ENCODE data around the gene LRRC4C.

Gene LRRC4C

DNA sequence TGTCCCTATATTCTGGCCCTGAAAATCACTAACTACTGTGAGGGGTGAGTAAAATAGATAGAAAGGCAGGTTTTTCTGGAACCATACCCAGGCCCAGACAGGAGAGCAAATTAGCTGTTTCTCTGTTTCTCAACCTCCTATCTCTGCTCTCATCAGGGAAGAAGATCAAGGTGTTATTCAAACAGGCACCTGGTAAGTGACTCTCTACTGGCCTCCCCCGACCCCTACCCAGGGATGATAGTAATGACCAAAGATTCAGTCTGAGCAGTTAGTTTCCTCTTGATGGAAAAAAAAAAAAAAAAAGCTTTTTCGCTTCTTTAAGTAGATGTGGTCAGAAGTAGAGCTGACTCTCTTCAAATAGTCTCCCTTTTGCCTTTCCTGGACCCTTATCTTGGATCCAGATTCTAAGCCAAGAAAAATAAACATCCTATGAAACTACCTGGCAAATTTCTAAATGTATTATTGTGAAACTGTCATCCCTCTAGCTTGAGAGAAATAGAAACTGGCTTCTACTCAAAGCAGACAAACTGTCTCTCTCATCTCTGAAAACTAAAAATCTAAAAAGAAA lies 9.9 kb downstream of the LRRC4C start:
- peaks cover 11% of the 10 kb centered on the region for H3K9me3 Mint-ChIP-seq
- no peaks in the 10 kb centered on the region for H3K36me3 Mint-ChIP-seq (ENCODE audit: low read depth)
- no peaks in the 10 kb centered on the region for H3K4me1 Mint-ChIP-seq (ENCODE audit: low read depth)
- no peak for DNase-seq
- H3K27ac Mint-ChIP-seq, result no peak overlapping the region
- H3K4me3 Mint-ChIP-seq, result no peak overlapping the region
- no peaks in the 10 kb centered on the region for H3K27me3 Mint-ChIP-seq

GRCh38 chr11:41446566-41446965 lies 12.9 kb downstream of the LRRC4C start:
- peaks cover 19% of the 10 kb centered on the region for H3K9me3 Mint-ChIP-seq
- H3K27me3 Mint-ChIP-seq, result no peaks in the 10 kb centered on the region
- H3K27ac Mint-ChIP-seq, result no peak overlapping the region
- H3K4me3 Mint-ChIP-seq, result no peak overlapping the region
- no peaks in the 10 kb centered on the region for H3K4me1 Mint-ChIP-seq (ENCODE audit: low read depth)
- no peak for DNase-seq
- H3K36me3 Mint-ChIP-seq (ENCODE audit: low read depth), result no peaks in the 10 kb centered on the region

DNA sequence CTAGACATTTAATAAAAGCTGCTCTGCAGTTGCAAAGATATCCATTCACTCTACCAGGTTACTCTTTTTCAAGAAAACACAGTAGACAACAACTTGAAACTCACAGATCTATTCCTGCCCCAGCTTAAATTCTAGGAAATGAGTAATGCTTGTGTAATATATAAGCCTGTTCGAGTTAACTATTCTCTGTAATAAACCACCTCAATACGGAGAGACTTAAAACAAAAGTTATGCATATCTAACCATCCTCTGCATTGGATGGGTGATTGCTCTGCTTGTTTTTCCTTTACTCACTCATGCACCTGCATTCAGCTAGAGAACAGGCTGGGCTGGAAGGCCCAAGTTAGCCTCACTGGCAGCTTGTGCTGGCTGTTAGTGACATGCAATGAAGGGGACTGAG lies 13.3 kb downstream of the LRRC4C start:
- no peak for DNase-seq
- Mint-ChIP-seq H3K27me3 (no peaks in the 10 kb centered on the region), H3K36me3 (ENCODE audit: low read depth) (no peaks in the 10 kb centered on the region), H3K4me1 (ENCODE audit: low read depth) (no peaks in the 10 kb centered on the region), H3K4me3 (no peak overlapping the region), H3K9me3 (peaks cover 17% of the 10 kb centered on the region), H3K27ac (no peak overlapping the region)

DNA sequence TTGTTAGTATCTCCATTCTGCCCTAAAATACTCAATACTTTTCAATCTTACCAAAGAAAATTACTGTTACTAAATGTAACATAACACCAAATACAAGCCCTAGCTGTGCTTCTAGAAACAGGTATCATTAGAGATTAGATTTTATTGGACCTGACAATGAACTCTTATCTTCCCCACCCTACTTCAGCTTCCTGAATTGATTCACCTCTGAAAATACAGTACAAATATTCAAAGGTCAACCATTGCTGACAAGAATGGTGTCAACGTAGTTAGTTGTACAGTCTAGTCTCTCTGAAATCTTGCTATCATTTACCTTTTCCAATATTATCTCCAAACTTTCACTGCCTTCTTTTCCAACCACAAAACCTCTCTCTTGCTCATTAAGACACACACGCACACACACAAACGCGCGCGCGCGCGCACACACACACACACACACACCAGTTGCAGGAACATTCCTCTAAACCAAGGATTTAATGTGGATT lies 22.4 kb downstream of the LRRC4C start:
- Mint-ChIP-seq H3K9me3 (peaks cover 32% of the 10 kb centered on the region), H3K4me3 (no peak overlapping the region), H3K27ac (no peak overlapping the region), H3K27me3 (no peaks in the 10 kb centered on the region), H3K36me3 (ENCODE audit: low read depth) (no peaks in the 10 kb centered on the region), H3K4me1 (ENCODE audit: low read depth) (no peaks in the 10 kb centered on the region)
- DNase-seq, result no peak

GRCh38 chr11:41435531-41435930 lies 23.9 kb downstream of the LRRC4C start:
- DNase-seq, result no peak
- Mint-ChIP-seq H3K36me3 (ENCODE audit: low read depth) (no peaks in the 10 kb centered on the region), H3K27me3 (no peaks in the 10 kb centered on the region), H3K4me1 (ENCODE audit: low read depth) (no peaks in the 10 kb centered on the region), H3K4me3 (no peak overlapping the region), H3K9me3 (peaks cover 30% of the 10 kb centered on the region), H3K27ac (no peak overlapping the region)

DNA sequence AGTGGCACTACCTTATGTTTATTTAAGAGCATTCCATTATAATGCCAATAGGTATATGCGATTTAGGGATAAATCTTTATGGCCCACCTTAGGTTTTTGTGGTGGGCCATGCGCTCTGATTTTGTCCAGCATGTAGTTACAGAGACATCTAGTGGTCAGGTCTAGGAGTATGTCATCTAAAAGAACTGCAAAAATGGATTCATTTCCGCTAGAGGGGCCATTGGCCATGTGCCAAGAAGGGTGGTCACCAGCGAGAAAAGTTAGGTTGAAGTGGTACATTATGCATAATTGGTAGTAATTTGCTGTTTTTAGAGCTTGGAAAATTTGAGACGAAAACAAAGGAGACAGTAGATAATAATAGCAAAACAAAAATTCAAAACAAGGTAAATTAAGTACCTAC lies 27.7 kb downstream of the LRRC4C start:
- H3K4me3 Mint-ChIP-seq, result no peak overlapping the region
- peaks cover 16% of the 10 kb centered on the region for H3K9me3 Mint-ChIP-seq
- H3K27me3 Mint-ChIP-seq, result no peaks in the 10 kb centered on the region
- DNase-seq, result no peak
- H3K36me3 Mint-ChIP-seq (ENCODE audit: low read depth), result no peaks in the 10 kb centered on the region
- no peak overlapping the region for H3K27ac Mint-ChIP-seq
- H3K4me1 Mint-ChIP-seq (ENCODE audit: low read depth), result no peaks in the 10 kb centered on the region

GRCh38 chr11:41419901-41420300 lies 39.6 kb downstream of the LRRC4C start:
- Mint-ChIP-seq H3K36me3 (ENCODE audit: low read depth) (no peaks in the 10 kb centered on the region), H3K27ac (no peak overlapping the region), H3K4me1 (ENCODE audit: low read depth) (no peaks in the 10 kb centered on the region), H3K27me3 (no peaks in the 10 kb centered on the region), H3K4me3 (no peak overlapping the region), H3K9me3 (peaks cover 3% of the 10 kb centered on the region)
- DNase-seq, result no peak

- Mint-ChIP-seq H3K4me3 (no peak overlapping the region), H3K27me3 (no peaks in the 10 kb centered on the region), H3K9me3 (peaks cover 7% of the 10 kb centered on the region), H3K27ac (no peak overlapping the region), H3K4me1 (ENCODE audit: low read depth) (no peaks in the 10 kb centered on the region), H3K36me3 (ENCODE audit: low read depth) (no peaks in the 10 kb centered on the region)
- DNase-seq, result no peak
Measured at GRCh38 chr11:41414771-41415440, 44.5 kb downstream of the LRRC4C start.

GRCh38 chr11:41413843-41414242 lies 45.6 kb downstream of the LRRC4C start:
- Mint-ChIP-seq H3K27me3 (no peaks in the 10 kb centered on the region), H3K9me3 (peaks cover 14% of the 10 kb centered on the region), H3K4me1 (ENCODE audit: low read depth) (no peaks in the 10 kb centered on the region), H3K27ac (no peak overlapping the region), H3K36me3 (ENCODE audit: low read depth) (no peaks in the 10 kb centered on the region), H3K4me3 (no peak overlapping the region)
- no peak for DNase-seq

GRCh38 chr11:41405812-41406211 lies 53.6 kb downstream of the LRRC4C start:
- Mint-ChIP-seq H3K27me3 (no peaks in the 10 kb centered on the region), H3K4me1 (ENCODE audit: low read depth) (no peaks in the 10 kb centered on the region), H3K4me3 (no peak overlapping the region), H3K27ac (no peak overlapping the region), H3K9me3 (peaks cover 21% of the 10 kb centered on the region), H3K36me3 (ENCODE audit: low read depth) (no peaks in the 10 kb centered on the region)
- DNase-seq, result no peak

DNA sequence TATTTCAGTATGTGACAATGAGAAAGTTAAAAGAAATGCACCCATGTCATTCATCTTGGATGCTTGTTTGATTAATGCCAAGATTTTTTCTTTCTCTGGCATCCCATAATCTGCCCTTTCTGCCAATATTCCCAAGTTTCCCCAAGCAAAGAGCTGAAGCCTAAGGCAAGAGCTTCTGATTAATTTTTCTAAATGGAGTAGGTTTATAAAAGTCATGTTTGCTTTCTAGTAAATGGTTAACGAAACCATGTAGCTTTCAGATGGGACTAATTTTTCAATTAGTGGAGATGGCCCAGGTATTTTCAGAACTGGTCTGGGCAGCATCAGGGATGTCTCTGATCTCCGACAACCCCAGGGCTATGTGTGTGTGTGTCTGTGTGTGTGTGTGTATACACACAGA lies 55.3 kb downstream of the LRRC4C start:
- DNase-seq, result no peak
- H3K27ac Mint-ChIP-seq, result no peak overlapping the region
- no peaks in the 10 kb centered on the region for H3K36me3 Mint-ChIP-seq (ENCODE audit: low read depth)
- peaks cover 19% of the 10 kb centered on the region for H3K9me3 Mint-ChIP-seq
- no peaks in the 10 kb centered on the region for H3K27me3 Mint-ChIP-seq
- H3K4me1 Mint-ChIP-seq (ENCODE audit: low read depth), result no peaks in the 10 kb centered on the region
- H3K4me3 Mint-ChIP-seq, result no peak overlapping the region

GRCh38 chr11:41403458-41403857 lies 56.0 kb downstream of the LRRC4C start:
- H3K4me3 Mint-ChIP-seq, result no peak overlapping the region
- no peak overlapping the region for H3K27ac Mint-ChIP-seq
- H3K9me3 Mint-ChIP-seq, result peaks cover 17% of the 10 kb centered on the region
- no peaks in the 10 kb centered on the region for H3K4me1 Mint-ChIP-seq (ENCODE audit: low read depth)
- no peaks in the 10 kb centered on the region for H3K27me3 Mint-ChIP-seq
- H3K36me3 Mint-ChIP-seq (ENCODE audit: low read depth), result no peaks in the 10 kb centered on the region
- DNase-seq, result no peak

- peaks cover 24% of the 10 kb centered on the region for H3K9me3 Mint-ChIP-seq
- no peak overlapping the region for H3K27ac Mint-ChIP-seq
- no peak overlapping the region for H3K4me3 Mint-ChIP-seq
- no peaks in the 10 kb centered on the region for H3K4me1 Mint-ChIP-seq (ENCODE audit: low read depth)
- no peak for DNase-seq
- no peaks in the 10 kb centered on the region for H3K27me3 Mint-ChIP-seq
- H3K36me3 Mint-ChIP-seq (ENCODE audit: low read depth), result no peaks in the 10 kb centered on the region
Measured at GRCh38 chr11:41400819-41401382, 58.6 kb downstream of the LRRC4C start.

DNA sequence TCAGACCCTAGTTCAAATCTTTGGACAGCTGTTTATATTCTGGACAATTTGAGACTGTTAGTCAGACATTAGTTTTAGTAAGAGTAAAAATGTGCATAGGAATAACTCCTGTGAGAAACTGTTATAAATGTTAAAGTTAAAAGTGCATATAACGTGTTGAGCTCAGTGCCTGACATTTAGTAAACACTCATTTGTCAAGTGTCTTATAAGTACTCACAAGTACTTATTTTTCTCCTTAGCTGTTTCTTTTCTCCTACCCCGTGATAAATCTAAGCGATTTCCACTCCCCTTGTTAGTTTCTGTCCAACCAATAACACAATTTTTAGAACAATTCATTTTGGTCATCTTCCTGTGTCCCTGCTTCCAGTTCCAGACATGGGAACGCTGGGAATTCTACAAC lies 59.3 kb downstream of the LRRC4C start:
- Mint-ChIP-seq H3K4me3 (no peak overlapping the region), H3K27ac (no peak overlapping the region), H3K27me3 (no peaks in the 10 kb centered on the region), H3K36me3 (ENCODE audit: low read depth) (no peaks in the 10 kb centered on the region), H3K9me3 (peaks cover 26% of the 10 kb centered on the region), H3K4me1 (ENCODE audit: low read depth) (no peaks in the 10 kb centered on the region)
- DNase-seq, result no peak

DNA sequence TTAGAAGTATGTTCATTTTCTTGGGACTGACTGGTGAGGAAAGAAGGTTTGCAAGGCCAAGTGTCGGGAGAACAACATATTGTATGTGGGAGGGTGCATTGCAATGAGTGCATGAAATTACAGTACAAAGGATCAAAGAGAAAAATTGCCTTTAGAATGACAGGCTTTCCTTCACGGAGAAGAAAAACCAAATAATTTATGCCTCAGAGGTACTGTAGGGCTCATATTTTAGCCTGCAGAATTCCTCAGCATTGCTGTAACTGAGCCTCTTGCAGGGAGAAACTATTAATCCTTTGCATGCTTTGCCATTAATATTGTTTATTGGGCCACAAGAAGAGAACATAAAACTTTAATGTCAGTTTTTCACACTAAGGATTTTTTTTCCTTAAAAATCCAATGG lies 60.1 kb downstream of the LRRC4C start:
- H3K9me3 Mint-ChIP-seq, result peaks cover 26% of the 10 kb centered on the region
- no peaks in the 10 kb centered on the region for H3K36me3 Mint-ChIP-seq (ENCODE audit: low read depth)
- no peak overlapping the region for H3K4me3 Mint-ChIP-seq
- no peaks in the 10 kb centered on the region for H3K27me3 Mint-ChIP-seq
- no peaks in the 10 kb centered on the region for H3K4me1 Mint-ChIP-seq (ENCODE audit: low read depth)
- DNase-seq, result no peak
- H3K27ac Mint-ChIP-seq, result no peak overlapping the region

All from activated T-cell treated with anti-CD3 and anti-CD28 coated beads, Interleukin-2, amount 50 U/mL, for 24 hours (primary cell).